GM19351 (cell line): ENCODE measurements around the gene PROSER1.
A peak's percentile ranks its signal among the peaks of the same experiment; 100 is the strongest.
"Not testable (repeated sequence)": the region's sequence is repeated elsewhere in the genome, so short reads cannot be mapped to it uniquely, and the experiment has no call there.

ENCODE experiments used
- ATAC-seq: cut with Tn5 transposase; IDR thresholded peaks from one replicate; pipeline ENCODE4 v1.9.1; 2021; ENCODE audit warnings: mild to moderate bottlenecking, moderate library complexity; ENCODE audit not compliant: unreplicated experiment

PROSER1 gene

DNA sequence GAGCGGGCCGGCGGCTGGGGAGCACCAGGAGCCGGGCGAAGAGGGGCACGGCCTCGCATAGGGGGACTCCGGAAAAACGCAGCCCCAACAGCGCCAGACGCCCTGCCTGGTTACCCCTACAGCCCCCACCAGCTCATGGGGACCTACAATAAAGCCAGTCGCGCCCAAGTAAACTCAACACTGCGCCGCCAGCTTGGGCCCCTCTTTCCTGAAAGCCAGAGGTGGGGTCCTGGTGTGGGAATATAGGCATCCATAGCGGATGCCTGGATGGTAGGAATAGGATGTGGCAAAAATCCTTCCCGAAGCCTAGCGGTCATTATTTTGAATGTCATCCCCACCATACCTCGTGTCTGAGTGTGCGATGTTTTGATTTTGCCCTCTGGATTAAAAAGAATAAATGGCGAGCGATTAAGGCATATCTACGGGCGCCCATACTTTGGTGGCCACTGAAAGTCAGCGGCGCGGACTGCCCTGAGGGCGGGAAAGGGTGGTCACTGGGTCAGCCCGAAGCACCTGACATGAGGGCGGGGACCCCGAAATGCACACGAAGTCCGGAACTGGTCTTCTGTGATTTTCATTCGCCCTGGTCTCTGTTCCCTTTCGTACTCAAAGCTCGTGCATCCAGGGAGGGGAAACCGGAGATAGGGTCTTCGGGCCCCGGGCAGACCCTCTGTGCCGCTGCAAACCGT lies at the start of gene PROSER1, which contains the start of gene NHLRC3:
Gene PROSER1 (minus strand): TSS at position 210 of the 689 bp plus-strand sequence. CDS start 847 bp downstream, outside the sequence.
Gene NHLRC3 (plus strand): TSS at position 577 of the 689 bp plus-strand sequence. CDS start 184 bp downstream, outside the sequence.
- ATAC-seq, result peak; percentile 66

- ATAC-seq, result not testable (repeated sequence)
Observed at GRCh38 chr13:39086251-39086945, 48.5 kb upstream of the PROSER1 start.

GRCh38 chr13:39073983-39074382 lies 36.1 kb upstream of the PROSER1 start:
- ATAC-seq, result no peak

DNA sequence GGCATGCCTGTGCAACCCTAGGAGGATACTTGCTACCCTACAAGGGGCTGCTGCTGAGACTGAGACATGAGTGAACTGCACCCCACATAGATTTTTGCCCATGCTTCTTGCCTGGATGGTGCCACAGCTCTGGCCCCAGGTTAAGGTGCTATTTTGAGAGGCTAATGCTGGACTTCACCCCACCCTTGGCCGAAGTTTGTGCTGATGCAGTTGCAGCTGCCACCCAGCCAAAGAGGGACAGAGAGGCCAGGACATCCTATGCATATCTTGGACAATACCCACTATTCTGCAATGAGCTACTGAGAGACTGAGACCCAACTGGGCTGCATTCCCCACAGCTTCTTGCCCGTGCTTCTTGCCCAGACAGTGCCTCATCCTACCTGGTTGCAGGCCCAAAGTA lies 35.0 kb upstream of the PROSER1 start:
- no peak for ATAC-seq

DNA sequence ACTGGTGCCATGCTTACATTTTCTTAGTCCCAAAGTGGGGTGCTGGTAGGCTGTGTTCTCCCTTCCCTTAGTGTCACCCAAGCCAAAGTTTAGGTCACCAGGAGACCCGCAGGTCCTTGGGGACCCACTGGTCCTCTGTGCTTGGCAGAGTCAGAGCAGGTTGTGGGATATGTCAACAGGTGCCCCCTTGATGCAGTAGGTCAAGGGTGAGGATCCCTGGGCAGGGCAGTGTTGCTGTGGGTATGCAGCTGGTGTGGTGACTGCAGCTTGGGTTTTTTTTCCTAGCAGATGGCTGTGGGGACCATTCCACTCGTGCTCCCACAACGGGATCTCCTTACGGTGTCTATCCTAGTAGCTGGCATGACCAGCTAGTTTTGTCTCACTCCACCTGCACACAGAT lies 24.1 kb upstream of the PROSER1 start:
- no peak for ATAC-seq

- no peak for ATAC-seq
Observed at GRCh38 chr13:39058040-39058439, 20.2 kb upstream of the PROSER1 start.

DNA sequence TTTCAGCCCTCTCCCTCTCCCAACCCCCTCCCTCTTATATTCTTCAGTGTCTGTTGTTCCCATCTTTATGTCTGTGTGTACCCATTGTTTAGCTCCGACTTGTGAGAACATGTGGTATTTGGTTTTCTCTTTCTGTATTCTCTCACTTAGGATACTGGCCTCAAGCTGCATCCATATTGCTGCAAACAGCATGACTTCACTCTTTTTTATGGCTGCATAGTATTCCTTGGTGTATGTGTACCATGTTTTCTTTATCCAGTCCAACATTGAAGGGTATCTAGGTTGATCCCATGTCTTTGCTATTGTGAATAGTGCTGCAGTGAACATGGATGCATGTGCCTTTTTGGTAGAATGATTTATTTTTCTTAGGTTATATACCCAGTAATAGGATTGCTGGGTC lies 18.1 kb upstream of the PROSER1 start:
- ATAC-seq, result no peak

GRCh38 chr13:39054112-39054511 lies 16.2 kb upstream of the PROSER1 start:
- ATAC-seq, result no peak

DNA sequence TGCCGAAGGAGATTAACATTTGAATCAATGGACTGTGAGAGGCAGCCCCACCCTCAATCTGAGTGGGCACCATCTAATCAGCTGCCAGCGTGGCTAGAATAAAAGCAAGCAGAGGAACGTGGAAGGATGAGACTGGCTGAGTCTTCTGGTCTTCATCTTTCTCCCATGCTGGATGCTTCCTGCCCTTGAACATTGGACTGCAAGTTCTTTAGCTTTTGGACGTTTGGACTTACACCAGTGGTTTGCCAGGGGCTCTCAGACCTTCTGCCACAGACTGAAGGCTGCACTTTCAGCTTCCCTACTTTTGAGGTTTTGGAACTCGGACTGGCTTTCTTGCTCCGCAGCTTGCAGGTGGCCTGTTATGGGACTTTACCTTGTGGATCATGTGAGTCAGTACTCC lies 15.1 kb upstream of the PROSER1 start:
- no peak for ATAC-seq

GRCh38 chr13:39051157-39051556 lies 13.3 kb upstream of the PROSER1 start:
- peak; percentile 58 for ATAC-seq

GRCh38 chr13:39049274-39049673 lies 11.4 kb upstream of the PROSER1 start:
- ATAC-seq, result no peak

GRCh38 chr13:39048806-39049205 lies 10.9 kb upstream of the PROSER1 start:
- ATAC-seq, result no peak

DNA sequence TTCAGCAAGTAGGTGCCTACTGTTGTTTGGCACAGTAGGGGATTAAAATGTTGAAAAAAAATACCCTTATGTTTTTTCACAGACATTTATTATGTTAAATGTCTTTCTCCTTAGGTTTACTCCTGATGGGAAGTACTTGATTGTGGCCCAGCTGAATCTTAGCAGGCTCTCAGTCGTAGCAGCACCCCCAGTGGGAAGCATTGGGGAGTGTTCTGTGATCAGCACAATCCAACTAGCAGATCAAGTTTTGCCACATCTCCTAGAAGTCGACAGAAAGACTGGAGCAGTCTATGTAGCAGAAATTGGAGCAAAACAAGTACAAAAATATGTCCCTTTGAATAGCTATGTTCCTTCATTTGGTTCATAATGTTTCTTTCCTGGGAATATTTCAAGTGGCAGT lies 9.7 kb upstream of the PROSER1 start:
- no peak for ATAC-seq

GRCh38 chr13:39044536-39044935 lies 6.6 kb upstream of the PROSER1 start:
- ATAC-seq, result peak; percentile 81

- no peak for ATAC-seq
Observed at GRCh38 chr13:39040206-39040605, 2.3 kb upstream of the PROSER1 start.

- no peak for ATAC-seq
Observed at GRCh38 chr13:39039041-39039440, 1.2 kb upstream of the PROSER1 start.

DNA sequence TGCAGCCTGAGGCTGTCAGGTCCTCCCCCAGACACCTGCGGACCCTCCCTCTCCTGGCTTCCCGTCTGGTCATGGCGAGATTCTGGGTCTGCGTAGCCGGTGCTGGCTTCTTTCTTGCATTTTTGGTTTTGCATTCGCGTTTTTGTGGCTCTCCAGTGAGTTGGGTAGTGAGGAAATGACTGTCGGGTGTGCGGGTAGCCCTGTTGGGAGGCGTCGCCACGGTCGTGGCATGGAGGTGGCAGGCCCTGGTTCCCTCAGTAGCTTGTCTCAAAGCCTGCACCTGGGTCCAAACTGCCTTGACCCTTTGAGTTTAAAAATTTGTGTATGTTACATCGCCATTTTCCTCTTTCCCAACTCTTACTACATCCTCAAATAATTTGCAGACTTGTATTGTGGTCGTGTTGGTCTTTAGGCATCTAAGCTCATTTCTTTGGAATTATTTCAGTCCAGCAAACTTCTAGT lies 711 bp upstream of the PROSER1 start:
- peak; percentile 35 for ATAC-seq

DNA sequence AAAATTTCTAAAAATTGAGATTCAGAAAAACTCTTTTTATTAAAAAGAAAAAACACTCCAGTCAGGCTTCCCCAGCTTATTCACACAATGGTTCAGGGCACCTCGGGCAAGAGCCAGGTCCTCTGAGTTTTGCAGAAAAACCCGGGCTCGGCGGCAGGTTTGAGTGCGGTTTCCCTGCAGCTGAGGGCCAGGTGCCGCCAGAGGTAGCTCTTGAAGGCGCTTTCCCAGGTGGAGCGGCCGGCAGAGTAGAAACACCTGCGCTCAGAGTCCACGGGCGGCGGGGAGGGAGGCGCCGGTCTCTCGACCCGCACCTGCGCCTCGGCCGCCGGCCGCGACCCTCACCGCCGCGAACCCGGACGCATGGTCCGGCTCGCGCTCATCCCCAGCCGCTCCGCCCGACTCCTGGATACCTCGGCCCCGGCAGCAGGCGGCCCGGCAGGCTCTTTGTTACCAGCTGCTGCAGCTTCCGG lies 444 bp downstream of the PROSER1 start:
- ATAC-seq, result peak; percentile 23

DNA sequence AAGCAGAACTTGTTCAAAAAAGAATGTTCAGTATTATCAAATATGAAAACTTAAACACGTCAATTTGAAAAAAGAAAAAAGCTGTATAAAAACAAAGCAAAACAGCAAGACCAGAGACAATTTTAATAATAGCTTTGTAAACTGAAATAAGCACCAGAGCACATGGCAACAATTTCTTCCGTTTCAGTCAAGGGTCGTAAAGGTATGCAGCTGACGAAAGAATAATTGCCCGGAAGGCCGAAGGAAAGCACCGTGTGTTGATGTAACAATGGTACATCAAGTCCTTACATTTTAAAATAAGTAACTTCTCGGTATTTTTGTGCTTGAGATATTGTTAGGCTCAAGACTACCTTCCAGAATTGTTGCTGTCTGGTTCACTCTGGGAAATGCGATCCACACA lies 1.7 kb downstream of the PROSER1 start:
- ATAC-seq, result no peak

- no peak for ATAC-seq
Observed at GRCh38 chr13:39035799-39036198, 2.1 kb downstream of the PROSER1 start.

- ATAC-seq, result no peak
Observed at GRCh38 chr13:39035204-39035603, 2.7 kb downstream of the PROSER1 start.

GRCh38 chr13:39034085-39034484 lies 3.8 kb downstream of the PROSER1 start:
- ATAC-seq, result no peak
